Superior temporal gyrus (tissue), 1 donor: ENCODE measurements around the gene GPRC5B.

Source experiments
- DNase-seq: peaks from one replicate; pipeline ENCODE4 v3.0.0-alpha.2; 2016; ENCODE audit errors: extremely low spot score

GPRC5B gene

DNA sequence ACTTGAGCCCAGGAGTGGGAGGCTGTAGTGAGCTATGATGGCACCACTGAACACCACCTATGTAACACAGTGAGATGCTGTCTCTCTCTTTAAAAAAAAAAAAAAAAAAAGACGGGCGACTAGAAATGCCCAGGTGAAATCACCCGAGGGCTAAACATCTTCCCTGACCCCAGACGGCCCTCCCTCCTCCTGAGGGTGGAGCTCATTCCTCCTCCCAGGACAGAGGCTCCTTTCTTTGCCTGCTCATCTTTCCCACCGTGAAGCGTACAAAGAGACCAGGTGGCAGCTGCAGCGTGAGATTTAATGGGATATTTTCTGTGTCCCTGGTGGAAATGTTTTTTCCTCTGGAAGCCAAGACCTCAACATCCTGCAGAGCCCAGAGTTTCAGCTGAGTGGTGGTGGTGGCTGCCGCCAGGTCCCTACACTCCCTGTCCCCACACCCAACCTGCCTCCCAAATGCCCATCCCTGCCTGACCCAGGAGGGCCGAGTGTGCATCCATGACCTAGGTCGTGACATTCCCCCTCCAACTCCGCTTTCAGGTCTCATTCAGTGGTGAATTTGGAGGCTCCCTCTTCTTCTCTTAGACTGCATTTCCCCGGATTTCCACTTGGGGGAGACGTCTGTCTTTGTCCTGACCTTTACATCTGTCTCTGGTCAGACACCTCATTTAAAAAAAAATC lies 14.4 kb upstream of the GPRC5B start:
- peak; percentile 76 for DNase-seq

DNA sequence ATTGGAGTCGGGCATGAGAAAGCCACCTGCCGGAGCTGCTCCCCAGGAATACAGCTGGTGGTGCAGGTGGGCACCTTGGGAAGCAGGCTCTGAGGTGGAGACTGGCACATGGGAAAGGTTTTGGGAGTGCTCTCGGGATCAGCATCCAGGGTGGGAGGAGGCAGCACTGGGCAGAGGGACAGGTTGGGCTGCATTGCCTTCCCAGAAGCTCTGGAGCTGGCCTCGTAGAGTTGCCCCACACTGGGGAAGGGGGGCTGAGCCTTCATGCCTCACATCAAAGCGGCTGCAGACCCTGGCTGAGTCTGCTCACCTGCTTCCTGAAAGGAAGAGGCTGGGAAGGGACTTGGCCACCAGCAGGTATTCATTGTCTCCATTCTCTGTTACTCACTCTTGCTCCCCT lies 13.5 kb upstream of the GPRC5B start:
- DNase-seq = no peak

DNA sequence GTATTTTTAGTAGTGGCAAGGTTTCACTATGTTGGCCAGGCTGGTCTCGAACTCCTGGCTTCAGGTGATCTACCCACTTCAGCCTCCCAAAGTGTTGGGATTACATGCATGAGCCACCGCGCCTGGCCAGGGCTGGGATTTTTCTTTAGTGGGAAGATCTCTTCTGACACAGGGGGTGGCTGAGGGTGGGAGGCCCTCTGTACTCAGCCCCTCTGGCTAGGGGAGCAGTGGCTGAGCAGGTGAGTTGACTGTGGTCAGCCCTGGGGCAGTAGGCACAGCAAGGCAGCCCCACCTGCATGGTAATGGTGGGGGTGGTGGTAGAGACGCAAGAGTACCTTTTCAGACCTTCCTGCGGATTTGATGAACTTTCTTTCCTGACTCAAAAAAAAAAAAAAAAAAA lies 12.3 kb upstream of the GPRC5B start:
- no peak for DNase-seq

- DNase-seq = no peak
Measured at GRCh38 chr16:19894586-19894985, 9.9 kb upstream of the GPRC5B start.

DNA sequence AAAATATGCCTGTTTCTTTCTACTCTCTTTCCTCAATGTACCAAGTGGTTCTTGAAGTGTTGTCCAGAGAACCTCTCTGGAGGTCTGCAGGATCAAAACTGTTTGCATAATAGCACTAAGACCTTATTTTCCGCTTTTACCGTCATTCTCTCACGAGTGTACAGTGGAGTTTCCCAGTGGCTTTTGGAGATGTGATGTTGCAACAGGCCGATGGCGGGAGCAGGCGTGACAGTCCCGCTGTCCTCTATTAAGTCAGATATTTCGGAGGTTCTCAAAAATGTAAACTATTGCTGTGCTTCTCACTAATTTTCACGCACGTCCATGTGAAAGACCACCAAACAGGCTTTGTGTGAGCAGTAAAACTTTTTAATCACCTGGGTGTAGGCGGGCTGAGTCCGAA lies 8.3 kb upstream of the GPRC5B start:
- no peak for DNase-seq

GRCh38 chr16:19890901-19891300 lies 6.3 kb upstream of the GPRC5B start:
- no peak for DNase-seq

GRCh38 chr16:19888834-19889233 lies 4.2 kb upstream of the GPRC5B start:
- no peak for DNase-seq

DNA sequence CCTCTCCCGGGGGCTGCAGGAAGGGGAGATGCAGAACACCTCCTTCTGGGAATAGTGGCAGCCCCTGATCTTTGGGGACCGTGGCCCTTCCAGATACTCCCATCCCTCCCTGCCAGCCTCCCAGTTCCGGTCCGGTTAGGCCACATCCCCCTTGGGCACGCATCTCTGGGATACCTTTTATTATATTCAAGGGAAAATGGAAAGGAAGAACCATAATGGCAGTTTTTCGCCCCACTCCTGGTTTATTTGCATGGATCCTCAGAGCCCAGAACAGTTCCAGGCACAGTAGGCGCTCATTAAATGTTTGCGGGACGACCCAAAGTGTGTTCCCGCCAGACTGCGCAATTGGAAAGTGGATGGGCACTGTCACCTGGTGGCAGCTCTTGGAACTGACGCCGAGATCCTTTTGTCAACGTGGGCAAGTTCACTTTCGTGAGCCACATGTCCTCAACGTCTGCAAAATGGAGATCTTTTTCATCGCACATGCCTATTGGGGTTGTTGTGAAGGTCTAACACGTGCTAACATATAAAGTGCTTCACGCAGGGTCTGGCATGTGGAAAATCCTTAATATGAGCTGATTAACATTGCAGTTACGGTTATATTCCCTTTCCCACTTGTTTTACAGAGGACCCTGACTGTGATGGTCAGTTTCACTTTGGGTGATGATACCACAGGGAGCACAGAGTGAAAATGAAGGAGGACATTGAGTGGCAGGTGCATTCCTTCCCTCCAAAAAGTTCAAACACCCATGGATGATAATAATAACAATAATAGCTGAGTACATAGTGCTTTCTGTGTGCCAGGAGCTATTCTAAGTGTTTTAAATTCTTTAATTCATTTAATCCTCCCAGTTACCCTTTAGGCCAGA lies 1.7 kb upstream of the GPRC5B start:
- peak; percentile 97 for DNase-seq

- DNase-seq = no peak
Measured at GRCh38 chr16:19885451-19886072, 914 bp upstream of the GPRC5B start.

DNA sequence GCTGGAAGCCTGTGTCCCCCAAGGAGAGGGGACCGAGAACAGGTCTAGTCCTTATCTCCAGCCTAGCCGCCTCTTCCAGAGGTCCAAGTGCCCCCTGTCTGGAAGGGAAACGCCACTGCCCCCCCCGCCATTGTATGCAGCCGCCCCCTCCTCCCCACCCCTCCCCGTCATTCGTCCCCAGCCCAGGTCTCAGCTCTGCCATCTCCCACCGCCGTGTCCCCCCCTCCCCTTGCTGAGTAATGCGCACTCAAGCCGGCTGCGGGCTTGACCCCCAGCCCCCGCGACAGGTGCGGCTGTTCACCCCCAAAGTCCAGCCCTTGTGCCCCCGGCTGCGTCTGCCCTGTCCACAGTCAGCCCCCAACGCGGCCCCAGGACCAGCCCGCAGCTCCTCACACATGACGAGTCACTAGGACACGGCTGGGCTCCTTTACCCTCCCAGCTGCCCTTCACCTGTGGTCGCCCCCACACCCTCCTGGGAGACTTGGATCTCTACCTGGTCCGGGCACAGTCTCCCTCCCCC lies 622 bp downstream of the GPRC5B start:
- DNase-seq = no peak

DNA sequence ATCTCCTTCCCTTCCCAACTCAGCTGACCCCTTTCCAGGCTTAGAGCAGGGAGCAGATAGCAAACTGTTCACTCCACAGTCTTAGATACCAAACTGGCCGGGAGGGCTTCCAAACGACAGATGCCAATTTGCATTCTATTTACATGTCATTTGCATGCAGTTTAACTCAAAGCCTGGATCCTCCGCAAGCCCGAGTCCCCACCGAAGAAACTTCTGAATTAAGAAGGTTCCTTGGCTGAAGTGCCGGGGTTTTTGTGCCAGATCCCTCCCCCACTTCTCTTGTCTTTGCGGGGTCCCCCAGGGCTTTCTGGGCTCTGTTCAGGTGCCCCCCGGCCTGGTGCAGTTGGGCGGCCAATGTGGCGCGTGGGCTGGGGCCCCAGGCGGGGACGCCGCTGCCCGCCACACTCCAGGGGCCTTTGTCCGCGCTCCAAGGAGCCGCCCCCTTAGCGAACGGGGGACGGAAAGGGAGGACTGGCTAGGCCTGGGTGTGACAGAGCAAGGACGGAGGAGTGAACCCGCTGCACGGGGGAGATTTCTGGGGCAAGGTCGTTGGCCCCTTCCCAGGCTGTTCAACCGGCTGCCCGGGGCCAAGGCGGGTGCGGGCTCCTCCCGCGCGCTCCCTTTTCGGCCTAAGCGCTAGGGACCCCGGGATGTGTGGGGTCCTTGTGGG lies 1.2 kb downstream of the GPRC5B start:
- peak; percentile 92 for DNase-seq

GRCh38 chr16:19882646-19883045 lies 2.0 kb downstream of the GPRC5B start:
- peak; percentile 69 for DNase-seq

GRCh38 chr16:19882186-19882585 lies 2.5 kb downstream of the GPRC5B start:
- DNase-seq = peak; percentile 80

GRCh38 chr16:19881783-19882182 lies 2.9 kb downstream of the GPRC5B start:
- no peak for DNase-seq

DNA sequence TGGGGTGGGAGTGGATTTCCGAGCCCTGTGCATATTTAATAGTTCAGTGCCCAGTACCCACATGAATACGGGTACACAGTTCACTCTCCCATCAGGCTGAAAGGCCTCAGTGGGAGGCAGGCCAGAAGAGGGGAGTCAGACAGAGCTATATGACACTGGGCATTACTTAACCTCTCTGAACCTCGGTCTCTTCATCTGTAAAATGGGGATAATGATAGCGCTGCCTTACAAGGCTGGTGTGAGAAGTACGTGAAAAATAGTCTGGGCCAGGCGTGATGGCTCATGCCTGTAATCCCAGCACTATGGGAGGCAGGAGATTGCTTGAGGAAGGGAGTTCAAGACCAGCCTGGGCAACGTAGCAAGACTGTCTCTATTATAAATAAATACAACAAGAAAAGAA lies 3.6 kb downstream of the GPRC5B start:
- DNase-seq = no peak

DNA sequence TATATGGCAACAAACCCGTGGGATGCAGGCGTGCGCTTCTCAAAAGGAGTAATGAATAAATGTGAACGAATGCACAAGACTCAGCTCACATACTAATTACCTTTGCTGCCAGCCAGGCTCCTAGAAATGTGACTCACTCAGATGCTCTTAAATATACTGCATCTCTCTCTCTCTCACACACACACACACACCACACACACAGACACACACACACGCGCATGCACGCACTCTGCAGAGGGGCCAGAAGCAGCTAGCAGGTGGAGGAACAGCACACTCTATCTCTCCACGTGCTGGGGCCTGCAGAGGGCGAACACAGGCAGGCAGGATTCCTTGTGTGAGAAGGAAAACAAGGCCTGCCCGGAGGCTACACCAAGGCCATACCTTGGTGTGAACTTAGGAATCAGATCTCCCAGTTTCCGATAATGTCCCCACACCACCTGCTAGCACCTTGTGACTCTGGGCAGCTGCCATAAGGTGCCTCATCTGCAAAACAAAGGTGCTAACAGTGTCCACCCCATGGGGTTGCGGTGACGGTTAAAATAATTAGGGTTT lies 5.3 kb downstream of the GPRC5B start:
- DNase-seq = peak; percentile 57

DNA sequence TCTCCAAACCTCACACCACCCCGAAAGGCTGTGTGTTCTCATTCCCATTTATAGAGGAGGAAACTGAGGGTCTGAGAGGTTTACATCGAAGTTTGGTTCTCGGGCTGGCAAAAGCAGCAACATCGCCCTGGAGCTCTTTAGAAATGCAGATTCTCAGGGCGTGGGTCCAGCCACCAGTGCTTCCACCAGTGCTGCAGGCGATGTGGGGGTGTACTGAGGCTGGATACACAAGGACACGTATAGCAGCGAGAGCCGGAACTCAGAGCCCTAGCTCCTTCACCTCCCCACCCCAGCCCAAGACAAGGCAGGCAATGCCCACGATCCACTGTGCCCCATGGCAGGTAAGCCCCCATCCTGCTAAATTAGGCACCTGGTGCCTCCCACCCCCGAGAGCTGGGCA lies 5.9 kb downstream of the GPRC5B start:
- DNase-seq = peak; percentile 41

DNA sequence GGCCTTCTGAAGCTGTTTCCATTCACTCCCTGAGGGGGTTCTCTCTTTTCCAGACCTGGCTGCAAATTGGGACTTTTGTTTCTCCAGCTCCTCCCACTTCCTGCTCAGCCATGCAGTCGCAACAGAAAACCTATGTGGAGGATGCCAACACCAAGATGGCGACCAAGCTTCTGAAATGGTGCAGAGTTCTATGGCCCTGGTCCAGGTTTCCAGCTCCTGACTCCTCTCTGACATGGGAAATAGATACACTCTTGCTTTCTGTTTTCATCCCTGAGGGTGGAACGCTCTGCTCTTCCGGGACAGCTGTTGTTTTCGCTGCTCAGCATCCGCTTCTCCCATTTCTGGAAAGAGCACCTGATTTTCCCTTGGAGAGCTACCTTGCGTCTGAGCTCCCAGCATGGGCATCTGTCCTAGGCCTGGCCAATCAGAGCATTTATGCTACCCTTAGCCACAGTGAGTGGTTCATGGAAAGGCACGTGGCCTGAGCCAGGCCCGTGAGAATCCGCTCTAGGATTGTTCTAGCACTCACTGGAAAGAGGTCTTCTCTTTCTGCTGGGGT lies 8.1 kb downstream of the GPRC5B start:
- DNase-seq = peak; percentile 51

- DNase-seq = peak; percentile 26
Measured at GRCh38 chr16:19875900-19876299, 8.7 kb downstream of the GPRC5B start.

DNA sequence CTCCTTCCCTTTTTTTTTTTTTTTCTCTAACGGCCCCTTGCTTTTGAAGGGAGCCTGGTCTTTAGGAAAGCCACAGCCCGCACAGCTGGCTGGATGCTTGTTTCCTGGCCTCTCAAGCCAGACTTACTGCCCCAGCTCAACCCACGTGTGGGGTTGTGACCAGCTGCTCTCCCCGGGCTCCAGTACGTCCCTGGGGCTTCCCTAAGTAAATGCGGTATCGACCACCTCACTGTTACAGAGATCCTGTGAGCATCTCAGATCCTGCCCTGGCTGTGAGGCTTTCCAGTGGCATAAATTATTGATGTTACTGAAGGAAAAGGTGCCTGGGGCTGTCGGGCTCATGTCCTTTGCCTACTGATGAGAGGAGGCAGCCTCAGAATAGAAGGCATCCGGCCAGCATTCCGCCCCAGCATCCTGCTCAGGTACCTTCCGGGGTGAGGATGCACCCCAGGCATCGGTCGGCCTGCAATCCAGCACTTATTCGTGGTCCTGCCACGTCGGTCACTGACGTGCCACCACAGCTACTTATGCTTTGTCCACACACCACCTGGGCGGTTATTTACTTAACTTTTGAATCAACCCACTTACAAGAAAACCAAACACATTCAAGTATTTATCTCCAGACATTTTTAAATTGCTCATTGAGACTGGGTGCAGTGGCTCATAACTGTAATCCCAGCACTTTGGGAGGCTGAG lies 9.6 kb downstream of the GPRC5B start:
- DNase-seq = peak; percentile 45

DNA sequence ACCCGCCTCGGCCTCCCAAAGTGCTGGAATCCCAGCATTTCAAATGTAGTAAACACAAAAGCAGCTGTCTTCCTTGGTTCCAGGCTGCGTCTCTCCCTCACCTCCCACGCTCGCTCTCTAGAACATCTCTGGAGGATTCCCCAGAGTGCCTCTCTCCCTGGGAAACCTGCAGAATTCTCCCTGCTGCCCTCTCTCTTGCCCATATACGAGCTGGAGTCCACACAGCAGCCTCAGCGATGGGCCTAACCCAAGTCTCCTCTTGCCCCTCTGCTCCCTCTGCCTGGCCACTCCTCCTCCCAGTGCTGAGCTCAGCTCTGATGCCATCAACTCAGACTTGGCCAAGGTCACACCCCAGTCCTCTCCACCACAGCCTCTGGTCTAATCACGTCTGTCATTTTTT lies 10.6 kb downstream of the GPRC5B start:
- peak; percentile 65 for DNase-seq
